Motor neuron (in vitro differentiated cells): ENCODE results near the gene CLDN9. TPM values are rescaled to one million over a fixed set of nuclear protein-coding genes. Genes with fewer than 3 reads are reported as not detected.

Experiments
- ATAC-seq, 8 experiments: fragments of 200-7000 bp; cut with Tn5 transposase; replicated peaks in 6 of 8; 2 replicates each; pipeline ENCODE4 v1.8.0; 2021; ENCODE audit warnings: mild to moderate bottlenecking in 8 of 8, moderate library complexity in 8 of 8
- H3K27ac ChIP-seq, 2 donors: fragments of 250-450 bp; sonication (Bioruptor Pico); 2 replicates each; pipeline ENCODE4 v1.9.0; 2021; ENCODE audit warnings: antibody characterized with exemption in 2 of 2, mild to moderate bottlenecking in 2 of 2, moderate library complexity in 1 of 2
- H3K4me1 ChIP-seq, 2 donors: fragments of 250-450 bp; sonication (Bioruptor Pico); replicated peaks in 1 of 2; 2 replicates each; pipeline ENCODE4 v1.6.1; 2021; ENCODE audit warnings: antibody characterized with exemption in 2 of 2, mild to moderate bottlenecking in 2 of 2, moderate library complexity in 1 of 2
- H3K4me3 ChIP-seq, 5 donors: fragments of 250-450 bp; sonication (Bioruptor Pico); 2 replicates each; pipeline ENCODE4 v1.9.0; 2021; ENCODE audit warnings: antibody characterized with exemption in 5 of 5, mild to moderate bottlenecking in 5 of 5, moderate library complexity in 4 of 5
- WGBS, 10 experiments: fragments of 450-650 bp; shearing (Covaris generic); methylation state at CpG; one replicate each; pipeline ENCODE4 v1.0.0; 2022; 5-methylcytosine and 5-hydroxymethylcytosine counted together
- in situ Hi-C, 9 experiments: fragments of 400-800 bp; cut with MboI; loops; one replicate each; pipeline ENCODE4 v1.15.0; 2021; ENCODE audit warnings: low sequenced_read_pairs in 9 of 9, low pct_unique_long_range_greater_than_20kb in 2 of 9; ENCODE audit not compliant: unreplicated experiment in 9 of 9
- total RNA-seq, 8 experiments: library from RNA; unstranded; fragments of 300-600 nt; gene quantifications; 2 replicates each; pipeline versions ENCODE4 v1.2.3 to v1.2.4, GENCODE V29; 2022

The CLDN9 gene, protein sequence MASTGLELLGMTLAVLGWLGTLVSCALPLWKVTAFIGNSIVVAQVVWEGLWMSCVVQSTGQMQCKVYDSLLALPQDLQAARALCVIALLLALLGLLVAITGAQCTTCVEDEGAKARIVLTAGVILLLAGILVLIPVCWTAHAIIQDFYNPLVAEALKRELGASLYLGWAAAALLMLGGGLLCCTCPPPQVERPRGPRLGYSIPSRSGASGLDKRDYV
- total RNA-seq: 1 to 10 TPM in 1 of 8 experiments, under 1 TPM in 7; 0.15 to 1.9 (median 0.32) TPM

DNA sequence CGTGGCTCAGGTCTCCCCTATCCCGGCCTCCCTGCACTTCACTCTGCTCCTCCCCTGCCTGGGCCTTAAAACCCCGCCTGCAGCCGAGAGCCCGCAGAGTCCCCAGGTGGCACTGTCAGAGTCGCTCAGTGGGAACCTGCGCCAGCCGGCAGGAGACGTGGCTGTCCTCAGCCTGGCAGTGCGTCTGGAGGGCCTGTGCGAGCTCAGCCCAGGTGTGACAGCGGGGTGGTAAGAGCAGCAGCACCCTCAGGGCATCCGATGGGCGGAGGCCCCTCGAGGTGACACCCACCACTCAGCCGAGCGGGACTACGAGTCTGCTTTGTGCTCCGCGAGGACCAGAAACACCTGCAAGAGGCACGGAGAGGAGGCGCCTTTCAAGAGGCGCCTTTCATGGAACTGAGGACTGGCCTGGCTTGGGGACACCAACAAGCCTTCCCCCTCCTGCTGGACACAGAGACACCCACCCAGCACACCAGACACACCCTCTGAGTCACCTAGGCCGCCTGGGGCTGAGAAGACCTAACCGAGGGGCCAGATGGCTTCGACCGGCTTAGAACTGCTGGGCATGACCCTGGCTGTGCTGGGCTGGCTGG is at the start of gene CLDN9:
TSS of gene CLDN9 (plus strand) at position 96 of the 593 bp plus-strand sequence. CDS start at position 536, 440 bp downstream.
- 4 to 63% (median 20%) methylated on average over 1 to 9 of the region's 27 CpGs; no CpG with 5 or more reads in 7 of the 10 experiments for WGBS, 10 experiments
- in situ Hi-C loops: no loop called here
- peak; percentile 23 to 77 (median 46) for ATAC-seq
- H3K4me1 ChIP-seq: peaks cover 11 to 32% of the 10 kb centered on the region in 2 donors
- no peak within 1 kb of the TSS for H3K27ac ChIP-seq
- no peak within 1 kb of the TSS for H3K4me3 ChIP-seq

DNA sequence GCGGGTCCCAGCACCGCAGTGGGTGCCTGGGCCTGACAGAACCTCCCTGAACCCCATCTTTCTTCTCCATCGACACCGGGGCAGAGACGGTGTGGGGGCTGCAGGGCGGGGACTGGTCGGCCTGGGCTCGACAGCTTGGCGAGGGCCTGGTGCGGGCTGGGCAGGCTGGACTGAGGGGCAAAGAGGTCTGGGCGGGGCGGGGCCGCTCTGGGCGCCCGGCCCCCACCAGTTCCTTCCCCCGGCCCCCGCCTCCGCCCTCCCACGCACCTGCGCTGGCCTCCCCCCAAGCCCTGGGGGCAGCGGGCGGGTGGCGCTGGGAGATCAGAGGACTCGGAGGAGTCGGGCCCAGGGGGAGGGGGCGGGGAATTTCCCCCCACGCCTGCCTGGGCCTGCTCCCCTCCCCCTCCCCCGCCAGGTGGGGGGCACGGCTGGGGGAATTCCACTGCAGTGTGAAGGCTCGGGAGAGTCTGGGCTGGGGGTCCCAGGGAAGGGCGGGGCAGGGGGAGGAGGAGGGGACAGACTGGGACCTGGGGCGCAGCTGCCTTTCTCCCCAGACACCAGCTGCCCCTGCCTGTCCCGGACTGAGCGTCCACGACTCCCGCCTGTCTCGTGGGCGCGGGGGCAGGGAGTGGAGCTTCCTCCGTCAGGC is 49.5 kb upstream of the CLDN9 start:
- Histone ChIP-seq H3K27ac (peak overlapping the region in 1 of 2 donors; percentile 15), H3K4me3 (peak overlapping the region; percentile 26 to 42 (median 36)), H3K4me1 (peaks cover 6 to 12% of the 10 kb centered on the region in 2 donors)
- peak in 4 of 8 experiments; percentile 16 to 28 (median 18) for ATAC-seq
- in situ Hi-C loops: no loop called here
- 0% methylated on average over 1 of the region's 40 CpGs; no CpG with 5 or more reads in 9 of the 10 experiments for WGBS, 10 experiments

DNA sequence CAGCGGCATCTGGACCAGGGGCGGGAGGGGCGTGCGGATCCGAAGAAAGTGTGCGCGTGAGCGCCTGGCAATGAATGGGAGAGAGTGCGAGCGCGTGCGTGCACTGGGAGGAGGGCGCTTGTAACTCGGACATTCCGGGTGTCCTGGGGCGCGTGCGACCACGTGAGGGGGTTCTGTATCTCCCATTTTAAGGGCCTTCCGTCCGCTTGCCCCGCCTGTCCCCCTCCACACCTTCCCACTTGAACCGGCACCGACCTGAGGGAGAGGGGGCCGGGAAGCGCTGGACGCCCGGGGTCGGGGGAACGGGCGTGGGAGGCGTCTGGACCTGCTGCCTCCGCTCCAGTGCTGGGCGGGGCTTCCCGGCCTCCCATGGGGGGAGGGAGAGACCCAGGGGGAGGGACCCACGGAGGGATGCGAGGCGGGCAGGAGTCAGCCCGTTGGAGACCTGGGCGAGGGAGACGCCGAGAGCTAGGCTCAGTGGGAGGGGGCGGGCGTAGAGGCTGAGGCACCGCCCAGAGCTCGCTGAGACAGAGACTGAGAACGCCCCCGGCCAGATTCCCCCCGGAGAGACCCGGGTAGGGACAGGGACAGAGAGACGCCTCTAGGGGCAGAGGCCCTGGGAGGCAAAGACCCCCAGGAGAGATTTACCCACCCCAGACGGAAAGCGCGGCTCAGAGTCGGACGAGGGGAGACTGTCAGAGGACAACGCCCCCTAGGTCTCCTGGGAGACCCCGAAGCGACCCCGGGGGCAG is 48.8 kb upstream of the CLDN9 start, which contains the start of gene KREMEN2:
TSS of gene KREMEN2 (plus strand) at position 553 of the 752 bp plus-strand sequence. CDS start 246 bp downstream, outside the sequence.
- Histone ChIP-seq H3K27ac (peak within 1 kb of the TSS in 1 of 2 donors; percentile 15), H3K4me3 (peak within 1 kb of the TSS; percentile 26 to 42 (median 36)), H3K4me1 (peaks cover 6 to 16% of the 10 kb centered on the region in 2 donors)
- WGBS, 10 experiments: 0 to 7% methylated on average over 3 to 6 of the region's 60 CpGs; no CpG with 5 or more reads in 8 of the 10 experiments
- peak; percentile 24 to 71 (median 62) for ATAC-seq
- in situ Hi-C loops: no loop called here

DNA sequence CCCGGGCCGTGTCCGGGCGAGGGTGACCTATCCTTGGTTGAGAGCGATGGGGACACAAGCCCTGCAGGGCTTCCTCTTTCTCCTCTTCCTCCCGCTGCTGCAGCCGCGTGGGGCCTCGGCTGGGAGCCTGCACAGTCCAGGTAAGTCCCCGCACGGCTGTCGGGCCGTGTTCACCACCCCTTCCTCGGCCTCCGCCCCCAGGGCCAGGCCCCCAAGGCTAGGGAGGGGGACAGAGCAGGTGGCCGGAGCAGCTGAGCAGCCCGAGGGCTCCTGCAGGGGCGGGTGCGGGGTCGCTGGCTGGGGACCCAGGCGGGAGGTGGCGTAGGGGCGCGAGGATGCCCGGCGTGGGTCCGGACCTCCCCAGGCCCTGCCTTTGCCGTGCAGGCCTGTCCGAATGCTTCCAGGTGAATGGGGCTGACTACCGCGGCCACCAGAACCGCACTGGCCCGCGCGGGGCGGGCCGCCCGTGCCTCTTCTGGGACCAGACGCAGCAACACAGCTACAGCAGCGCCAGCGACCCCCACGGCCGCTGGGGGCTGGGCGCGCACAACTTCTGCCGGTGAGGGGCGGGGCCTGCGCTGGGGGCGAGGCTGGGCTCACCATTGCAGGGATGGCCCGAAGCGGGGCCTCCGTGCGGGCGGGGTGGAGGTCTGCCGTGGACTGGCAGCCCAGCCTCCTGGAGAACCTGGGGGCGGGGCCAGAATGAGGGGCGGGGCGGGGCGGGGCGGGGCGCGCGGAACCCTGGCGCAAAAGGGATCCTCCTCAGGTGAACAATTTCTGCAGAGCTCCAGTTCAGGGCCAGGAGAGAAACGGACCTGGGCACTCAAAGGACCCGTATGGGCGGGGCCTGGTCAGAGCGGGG is 48.0 kb upstream of the CLDN9 start:
- in situ Hi-C loops: no loop called here
- no CpG with 5 or more reads among the region's 68 CpGs for WGBS, 10 experiments
- peak overlapping the region; percentile 26 to 42 (median 36) for H3K4me3 ChIP-seq
- peak in 7 of 8 experiments; percentile 1 to 42 (median 32) for ATAC-seq
- H3K4me1 ChIP-seq: peaks cover 6 to 16% of the 10 kb centered on the region in 2 donors
- H3K27ac ChIP-seq: peak overlapping the region in 1 of 2 donors; percentile 4

DNA sequence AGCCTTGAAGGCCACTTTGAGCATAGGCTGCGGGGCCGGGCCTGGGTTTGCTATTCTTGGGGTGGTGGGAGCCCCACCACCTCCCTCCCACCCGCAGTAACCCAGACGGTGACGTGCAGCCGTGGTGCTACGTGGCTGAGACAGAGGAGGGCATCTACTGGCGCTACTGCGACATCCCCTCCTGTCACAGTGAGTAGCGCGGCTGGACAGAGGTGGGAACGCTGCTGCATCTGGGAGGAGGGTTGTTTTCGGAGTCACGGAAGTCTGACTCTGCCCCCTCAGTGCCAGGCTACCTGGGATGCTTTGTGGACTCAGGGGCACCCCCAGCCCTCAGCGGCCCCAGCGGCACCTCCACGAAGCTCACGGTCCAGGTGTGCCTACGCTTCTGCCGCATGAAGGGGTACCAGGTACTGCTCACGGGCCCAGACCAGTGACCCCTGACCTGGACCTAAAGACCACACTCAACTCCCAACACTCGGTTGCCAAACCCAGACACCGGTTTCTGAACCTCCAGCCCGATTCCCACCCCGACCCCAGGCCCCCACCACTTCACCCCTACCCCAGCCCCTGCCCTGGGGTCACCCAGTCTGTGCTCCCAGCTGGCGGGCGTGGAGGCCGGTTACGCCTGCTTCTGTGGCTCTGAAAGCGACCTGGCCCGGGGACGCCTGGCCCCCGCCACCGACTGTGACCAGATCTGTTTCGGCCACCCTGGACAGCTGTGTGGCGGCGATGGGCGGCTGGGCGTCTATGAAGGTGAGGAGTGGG is 46.5 kb upstream of the CLDN9 start:
- ATAC-seq: no peak
- Histone ChIP-seq H3K27ac (no peak overlapping the region), H3K4me3 (no peak overlapping the region), H3K4me1 (peaks cover 14 to 24% of the 10 kb centered on the region in 2 donors)
- in situ Hi-C loops: no loop called here
- WGBS, 10 experiments: 29 to 88% (median 81%) methylated on average over 4 to 8 of the region's 39 CpGs; no CpG with 5 or more reads in 7 of the 10 experiments

DNA sequence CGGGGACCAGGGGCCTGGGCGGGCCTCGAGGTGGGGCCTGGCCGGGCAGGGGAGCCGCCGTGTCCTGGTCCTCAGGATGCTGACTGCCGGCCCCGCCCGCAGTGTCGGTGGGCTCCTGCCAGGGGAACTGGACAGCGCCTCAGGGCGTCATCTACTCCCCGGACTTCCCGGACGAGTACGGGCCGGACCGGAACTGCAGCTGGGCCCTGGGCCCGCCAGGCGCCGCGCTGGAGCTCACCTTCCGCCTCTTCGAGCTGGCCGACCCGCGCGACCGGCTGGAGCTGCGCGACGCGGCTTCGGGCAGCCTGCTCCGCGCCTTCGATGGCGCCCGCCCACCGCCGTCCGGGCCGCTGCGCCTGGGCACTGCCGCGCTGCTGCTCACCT is 45.9 kb upstream of the CLDN9 start:
- in situ Hi-C loops: no loop called here
- WGBS, 10 experiments: no CpG with 5 or more reads among the region's 46 CpGs

DNA sequence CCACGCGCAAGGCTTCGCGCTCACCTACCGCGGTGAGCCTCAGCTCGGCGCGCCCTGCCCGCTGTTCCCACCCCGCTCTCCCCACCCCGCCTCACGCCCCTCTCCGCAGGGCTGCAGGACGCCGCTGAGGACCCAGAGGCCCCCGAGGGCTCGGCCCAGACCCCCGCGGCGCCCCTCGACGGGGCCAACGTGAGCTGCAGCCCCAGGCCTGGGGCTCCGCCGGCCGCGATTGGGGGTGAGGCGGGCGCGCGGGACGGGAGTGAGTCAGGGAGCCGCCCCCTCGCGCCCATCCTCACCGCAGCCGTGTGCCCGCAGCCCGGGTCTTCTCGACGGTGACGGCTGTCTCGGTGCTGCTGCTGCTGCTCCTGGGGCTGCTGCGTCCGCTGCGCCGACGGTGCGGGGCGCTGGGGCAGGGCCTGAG is 45.5 kb upstream of the CLDN9 start:
- ATAC-seq: no peak
- H3K27ac ChIP-seq: no peak overlapping the region
- H3K4me3 ChIP-seq: no peak overlapping the region
- in situ Hi-C loops: no loop called here
- peaks cover 14 to 24% of the 10 kb centered on the region in 2 donors for H3K4me1 ChIP-seq
- WGBS, 10 experiments: no CpG with 5 or more reads among the region's 51 CpGs

More for the DNA sequence above, 45.9 kb upstream of the CLDN9 start:
- peaks cover 14 to 24% of the 10 kb centered on the region in 2 donors for H3K4me1 ChIP-seq
- ATAC-seq: no peak
- H3K4me3 ChIP-seq: no peak overlapping the region
- no peak overlapping the region for H3K27ac ChIP-seq

DNA sequence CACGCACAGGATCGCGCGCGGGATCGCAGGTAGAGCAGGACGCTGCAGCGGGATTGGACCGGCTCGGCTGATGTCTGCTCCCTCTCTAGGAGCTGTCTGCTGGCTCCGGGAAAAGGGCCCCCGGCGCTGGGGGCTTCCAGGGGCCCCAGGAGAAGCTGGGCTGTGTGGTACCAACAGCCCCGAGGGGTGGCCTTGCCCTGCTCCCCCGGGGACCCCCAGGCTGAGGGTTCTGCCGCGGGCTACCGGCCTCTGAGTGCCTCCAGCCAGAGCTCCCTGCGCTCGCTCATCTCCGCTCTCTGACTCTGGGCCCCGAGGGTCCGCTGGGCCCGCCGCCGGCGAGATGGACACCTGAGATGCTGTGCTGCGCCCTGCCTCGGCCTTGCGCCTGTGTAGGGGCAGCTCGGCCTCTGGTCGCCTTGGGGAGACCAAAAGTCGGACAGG is 45.0 kb upstream of the CLDN9 start:
- Histone ChIP-seq H3K4me1 (peaks cover 14 to 22% of the 10 kb centered on the region in 2 donors), H3K27ac (no peak overlapping the region), H3K4me3 (no peak overlapping the region)
- WGBS, 10 experiments: 71% methylated on average over 15 of the region's 33 CpGs; no CpG with 5 or more reads in 9 of the 10 experiments
- ATAC-seq: no peak
- in situ Hi-C loops: no loop called here

DNA sequence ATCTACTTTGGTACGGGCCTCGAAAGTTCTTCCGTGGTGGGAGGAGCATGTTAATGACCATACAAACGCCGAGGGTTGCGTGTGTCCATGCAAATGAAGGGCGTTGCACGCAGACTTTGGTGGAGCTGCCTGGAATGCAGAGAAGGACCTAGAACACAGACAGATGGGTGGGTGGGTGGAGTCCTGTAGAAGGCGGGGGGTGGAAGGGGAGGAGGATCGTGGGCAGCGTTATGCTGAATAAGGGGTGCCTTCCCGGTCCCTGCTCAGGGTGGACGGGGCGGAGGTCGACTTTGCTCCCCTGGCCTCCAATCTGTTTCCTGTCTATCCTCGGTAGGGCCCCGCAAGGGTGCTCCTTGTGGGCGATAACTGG is 44.4 kb upstream of the CLDN9 start:
- WGBS, 10 experiments: 0 to 35% (median 2%) methylated on average over 1 to 9 of the region's 18 CpGs; no CpG with 5 or more reads in 5 of the 10 experiments
- no peak overlapping the region for H3K27ac ChIP-seq
- H3K4me1 ChIP-seq: peaks cover 10 to 16% of the 10 kb centered on the region in 2 donors
- peak in 3 of 8 experiments; percentile 35 to 49 (median 48) for ATAC-seq
- in situ Hi-C loops: no loop called here
- H3K4me3 ChIP-seq: peak overlapping the region; percentile 50 to 97 (median 84)

DNA sequence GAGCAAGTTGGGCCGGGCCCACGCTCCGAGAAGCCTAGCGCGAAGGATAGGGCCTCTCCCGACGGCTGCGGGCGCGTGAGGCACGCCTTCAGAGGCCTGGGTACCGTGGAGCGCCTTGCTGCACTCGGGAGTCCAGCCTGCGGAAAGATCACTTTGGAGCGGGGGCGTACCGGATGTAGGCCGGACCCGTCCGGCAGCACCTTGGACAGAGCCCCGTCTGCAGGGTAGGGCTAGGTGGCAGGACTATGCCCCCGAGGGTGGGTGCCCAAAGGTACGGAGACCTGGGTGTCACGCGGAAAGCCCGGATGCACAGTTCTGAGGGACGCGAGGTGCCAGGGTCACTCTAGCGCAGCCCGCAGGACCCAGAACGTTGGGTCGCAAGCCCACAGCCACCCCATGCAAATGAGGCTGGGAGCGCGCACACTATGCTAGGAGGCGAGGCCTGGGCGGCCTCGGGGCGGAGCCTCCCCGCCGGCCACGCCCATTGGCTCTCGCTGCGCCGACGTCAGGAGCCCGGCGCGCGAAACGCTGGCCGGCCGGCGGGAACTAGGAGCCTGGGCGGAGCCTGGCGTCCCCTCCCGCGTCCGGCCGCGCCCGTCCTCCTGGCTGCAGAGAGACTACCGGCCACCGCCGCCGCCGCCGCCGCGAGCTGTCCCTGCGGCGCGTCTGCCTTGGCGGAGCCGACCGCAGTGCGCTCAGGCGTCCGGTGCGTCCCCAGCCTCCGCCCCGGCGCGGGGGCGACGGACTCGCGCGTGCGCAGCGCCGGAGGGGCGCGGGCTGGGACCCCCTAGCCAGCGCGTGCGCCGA is 43.8 kb upstream of the CLDN9 start, which contains the start of gene PAQR4:
TSS of gene PAQR4 (plus strand) at position 611 of the 807 bp plus-strand sequence. CDS start 327 bp downstream, outside the sequence.
- 0 to 7% (median 0%) methylated on average over 1 to 6 of the region's 98 CpGs; no CpG with 5 or more reads in 5 of the 10 experiments for WGBS, 10 experiments
- peak; percentile 72 to 82 (median 76) for ATAC-seq
- Histone ChIP-seq H3K4me1 (peaks cover 8 to 16% of the 10 kb centered on the region in 2 donors), H3K27ac (peak within 1 kb of the TSS; percentile 44 to 66), H3K4me3 (peak within 1 kb of the TSS; percentile 50 to 97 (median 84))
- in situ Hi-C loops: no loop called here
